Activated effector memory CD4-positive, alpha-beta T cell treated with anti-CD3 and anti-CD28 coated beads, Interleukin-2, amount 50 U/mL, for 16 hours (primary cell): ENCODE results near the gene KRTAP10-5.
A peak's percentile ranks its signal among the peaks of the same experiment; 100 is the strongest.

ENCODE experiments used
- DNase-seq: peaks from one replicate; pipeline ENCODE4 v3.0.0-alpha.2; 2020

Gene KRTAP10-5

DNA sequence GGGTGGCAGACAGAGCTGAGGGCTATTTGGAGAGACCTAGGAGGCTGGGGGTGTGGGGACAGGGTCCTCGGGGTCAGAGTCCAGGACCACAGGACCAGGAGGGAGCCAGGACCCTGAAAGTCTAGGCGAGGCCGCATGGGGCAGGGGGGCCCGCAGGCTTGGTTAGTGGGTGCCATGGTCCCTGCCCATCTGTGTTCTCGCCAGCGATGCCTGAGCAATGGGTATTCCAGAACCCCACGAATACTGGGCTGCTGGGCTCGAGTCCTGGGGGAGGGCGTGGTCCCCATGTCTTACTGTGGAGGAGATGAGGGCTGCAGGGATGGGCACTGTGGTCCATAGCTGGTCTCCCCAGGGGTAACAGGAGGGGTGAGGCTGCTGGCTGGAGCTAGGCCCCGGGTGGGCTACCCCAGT, 9.9 kb upstream of the KRTAP10-5 start:
- peak; percentile 55 for DNase-seq

GRCh38 chr21:44589586-44590305, 9.3 kb upstream of the KRTAP10-5 start:
- peak; percentile 58 for DNase-seq

DNA sequence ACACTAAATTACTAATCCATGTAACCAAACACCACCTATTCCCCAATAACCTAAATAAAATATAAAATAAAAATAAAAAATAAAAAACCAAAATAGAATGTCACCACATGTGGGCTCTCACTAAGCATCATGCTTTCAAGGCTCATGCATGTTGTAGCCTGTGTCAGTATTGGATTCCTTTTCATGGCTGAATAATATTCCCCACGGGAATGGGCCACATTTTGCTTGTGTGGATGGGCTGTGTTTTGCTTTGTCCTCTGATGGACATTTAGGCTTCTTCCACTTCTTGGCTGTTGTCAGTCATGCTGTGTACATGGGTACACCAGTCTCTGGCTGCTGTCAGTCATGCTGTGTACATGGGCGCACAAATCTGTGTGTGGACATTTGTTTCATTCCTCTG, 8.7 kb upstream of the KRTAP10-5 start:
- DNase-seq: no peak

GRCh38 chr21:44585892-44586291, 5.5 kb upstream of the KRTAP10-5 start:
- DNase-seq: no peak

DNA sequence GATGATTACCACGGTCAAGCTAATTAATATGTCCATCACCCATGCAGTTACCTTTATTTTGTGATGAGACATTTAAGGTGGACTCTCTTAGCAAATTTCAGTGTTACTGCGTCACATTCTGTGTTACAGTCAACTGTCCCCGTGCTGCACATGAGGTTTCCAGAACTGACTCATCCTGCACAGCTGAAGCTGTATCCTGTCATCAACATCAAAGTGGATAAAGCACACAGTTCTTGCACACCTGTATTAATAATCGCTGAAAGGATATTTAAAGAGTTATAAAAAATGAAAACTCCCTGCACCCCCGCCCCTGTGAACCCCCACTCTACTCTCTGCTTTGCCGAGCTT, 3.4 kb upstream of the KRTAP10-5 start:
- DNase-seq: no peak

GRCh38 chr21:44583089-44583799, 2.8 kb upstream of the KRTAP10-5 start:
- no peak for DNase-seq

- peak; percentile 47 for DNase-seq
These were observed 1.7 kb upstream of the KRTAP10-5 start for GRCh38 chr21:44582055-44582454.

- DNase-seq: no peak
These were observed 754 bp upstream of the KRTAP10-5 start for GRCh38 chr21:44581158-44581557.

DNA sequence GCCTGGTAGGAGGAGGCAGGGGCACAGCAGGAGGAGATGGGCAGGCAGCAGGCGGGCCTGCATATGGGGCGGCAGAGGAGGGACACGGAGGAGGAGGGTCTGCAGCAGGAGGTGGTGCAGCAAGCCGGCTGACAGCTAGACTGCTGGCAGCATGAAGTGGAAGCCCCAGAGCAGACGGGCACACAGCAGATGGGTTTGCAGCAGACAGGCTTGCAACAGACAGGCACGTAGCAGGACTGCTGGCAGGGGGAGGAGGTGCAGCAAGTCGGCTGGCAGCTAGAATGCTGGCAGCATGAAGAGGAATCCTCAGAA, 615 bp downstream of the KRTAP10-5 start:
- no peak for DNase-seq

DNA sequence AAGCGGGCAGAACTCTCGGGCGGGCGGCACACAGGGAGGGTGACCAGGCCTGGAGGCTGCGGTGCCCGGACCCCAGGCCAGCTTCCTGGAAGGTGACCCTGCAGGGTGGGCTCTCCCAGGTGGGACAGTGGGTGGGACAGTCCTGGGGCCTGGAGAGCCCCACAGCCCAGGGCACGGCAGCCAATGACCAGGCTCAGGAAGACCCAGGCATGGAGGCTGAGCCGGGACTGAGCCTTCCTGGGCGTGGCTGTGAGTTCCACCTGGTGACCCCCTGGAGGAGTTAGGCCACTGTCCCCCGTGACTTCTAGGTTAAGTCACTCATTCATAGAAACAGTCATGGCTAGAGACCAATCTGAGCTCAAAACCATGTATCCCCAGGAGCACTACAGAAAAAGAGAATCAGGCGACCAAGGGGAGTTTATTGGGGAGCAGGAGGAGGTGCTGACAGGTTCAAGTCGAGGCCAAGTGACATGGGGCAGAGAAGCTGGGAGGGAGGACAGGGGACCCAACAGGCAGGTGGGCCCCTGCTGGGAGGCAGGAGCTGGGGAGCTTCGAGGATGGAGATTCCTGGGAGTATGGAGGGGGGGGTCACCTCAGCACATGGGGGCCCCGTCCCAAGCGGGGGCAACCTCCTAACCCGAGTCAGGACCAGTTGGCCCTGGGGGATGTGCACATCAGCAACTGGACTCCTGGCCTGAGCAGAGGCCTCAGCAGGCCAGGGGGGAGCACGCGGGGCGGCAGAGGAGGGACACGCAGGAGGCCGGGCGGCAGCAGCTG, 1.2 kb downstream of the KRTAP10-5 start:
- no peak for DNase-seq

GRCh38 chr21:44578371-44579055, 1.9 kb downstream of the KRTAP10-5 start:
- DNase-seq: no peak

DNA sequence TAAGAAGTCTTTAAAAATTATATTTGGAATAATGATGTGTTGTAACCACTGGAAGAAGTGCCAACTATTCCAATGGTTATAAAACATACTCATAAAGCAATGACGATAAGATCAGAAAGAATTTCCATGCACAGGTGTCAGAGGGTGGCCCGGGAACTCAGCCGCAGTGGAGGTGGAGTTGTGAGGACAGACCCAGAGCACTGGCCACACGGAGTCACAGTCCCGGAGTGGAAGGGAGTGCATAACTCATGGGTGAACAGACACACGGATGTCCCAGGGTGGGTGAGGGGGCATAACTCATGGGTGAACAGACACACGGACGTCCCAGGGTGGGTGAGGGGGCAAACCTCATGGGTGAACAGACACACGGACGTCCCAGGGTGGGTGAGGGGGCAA, 4.4 kb downstream of the KRTAP10-5 start:
- DNase-seq: no peak

DNA sequence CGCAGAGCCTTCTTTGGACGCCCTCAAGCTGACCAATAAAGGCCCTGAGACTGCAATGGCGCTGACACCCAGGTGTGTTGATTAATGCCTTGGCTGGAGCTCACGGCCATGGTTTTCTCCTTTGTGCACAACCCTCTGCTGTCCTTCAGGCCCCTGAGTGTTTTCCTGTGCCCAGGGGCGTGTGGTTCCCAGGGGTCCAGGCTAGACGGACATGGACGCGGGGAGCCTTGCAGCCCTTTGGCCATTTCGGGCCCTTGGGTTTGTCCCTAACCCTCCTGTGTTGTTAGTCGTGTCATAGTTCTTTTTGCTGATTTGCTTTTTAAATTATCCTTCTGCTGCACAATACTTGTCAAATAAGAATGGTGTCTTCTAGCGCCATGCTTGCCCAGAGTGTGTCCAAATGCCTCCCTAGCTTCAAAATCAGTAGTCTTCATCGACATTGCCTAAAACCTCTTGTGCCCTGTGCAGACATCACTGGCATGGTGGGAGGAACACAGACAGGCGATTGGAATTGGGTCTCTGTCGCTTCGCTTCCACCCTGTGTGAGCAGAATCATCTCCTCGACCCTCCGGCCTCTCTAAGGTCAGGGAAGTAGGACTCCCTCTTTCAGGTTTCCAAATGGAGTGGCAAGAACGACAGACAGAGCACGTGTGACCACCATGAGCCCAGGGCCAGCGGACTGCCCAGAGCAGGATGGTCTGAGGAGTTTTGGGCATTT, 4.9 kb downstream of the KRTAP10-5 start:
- no peak for DNase-seq

- DNase-seq: no peak
These were observed 5.7 kb downstream of the KRTAP10-5 start for GRCh38 chr21:44574457-44575306.

- peak; percentile 54 for DNase-seq
These were observed 6.6 kb downstream of the KRTAP10-5 start, which contains the start of gene KRTAP10-4 for GRCh38 chr21:44573630-44574456. Gene KRTAP10-4 (plus strand): TSS chr21:44573729. CDS start chr21:44573759, 30 bp downstream.

DNA sequence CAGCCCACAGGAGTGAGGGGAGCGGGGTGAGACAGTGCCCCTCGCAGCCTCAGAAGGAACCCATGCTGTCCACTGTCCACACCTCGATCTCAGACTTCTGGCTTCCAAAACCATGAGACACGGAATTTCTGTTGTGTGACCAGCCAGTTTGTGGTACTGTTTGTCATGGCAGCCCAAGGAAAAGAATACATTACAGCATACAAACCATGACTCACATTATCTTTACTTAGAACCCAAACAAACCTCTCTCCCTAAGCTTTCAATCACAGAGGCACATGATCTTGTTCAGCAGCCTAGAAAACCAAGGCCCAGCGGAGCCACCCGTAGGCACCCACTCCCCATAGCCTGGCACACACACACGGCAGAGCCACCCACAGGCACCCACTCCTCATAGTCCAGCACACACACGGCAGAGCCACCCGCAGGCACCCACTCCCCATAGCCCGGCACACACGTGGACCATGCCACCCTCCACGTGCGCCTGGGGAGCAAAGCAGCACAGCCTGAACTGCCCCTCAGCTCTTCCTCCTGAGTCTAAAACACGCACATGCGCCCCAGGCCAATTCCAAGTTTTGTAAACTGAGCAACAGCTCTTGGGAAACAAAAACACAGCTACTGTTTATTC, 7.3 kb downstream of the KRTAP10-5 start:
- DNase-seq: no peak

GRCh38 chr21:44571844-44572782, 8.3 kb downstream of the KRTAP10-5 start:
- peak; percentile 46 for DNase-seq

GRCh38 chr21:44571296-44571695, 9.1 kb downstream of the KRTAP10-5 start:
- no peak for DNase-seq
